Bronchial epithelial cell (primary cell): ENCODE measurements around the gene LMF2. TPM values are rescaled to one million over a fixed set of nuclear protein-coding genes. Genes with fewer than 3 reads are reported as not detected.

ENCODE experiments used
- DNase-seq: peaks from one replicate; pipeline ENCODE4 v3.0.0-alpha.2; 2010; ENCODE audit warnings: low read depth
- FAIRE-seq: peaks from 2 replicates; lab custom pipeline; 2011; peaks lifted over from hg19 to GRCh38; lab: Jason Lieb, UNC
- H3K27me3 ChIP-seq: 2 replicates; pipeline ENCODE4 v1.5.1; 2011; ENCODE audit warnings: low read length; ENCODE audit not compliant: control insufficient read depth, insufficient read depth
- H3K36me3 ChIP-seq: 2 replicates; pipeline ENCODE4 v1.5.1; 2011; ENCODE audit warnings: low read length; ENCODE audit not compliant: control insufficient read depth, insufficient read depth
- H3K4me3 ChIP-seq: 2 replicates; pipeline ENCODE4 v1.5.1; 2011; ENCODE audit warnings: mild to moderate bottlenecking, low read depth, low read length, control low read depth
- CTCF ChIP-seq: IDR thresholded peaks from 2 replicates; pipeline ENCODE4 v1.5.1; 2011; ENCODE audit warnings: mild to moderate bottlenecking, moderate library complexity, low read length, control low read depth, inconsistent platforms; ENCODE audit not compliant: insufficient read depth, severe bottlenecking
- total RNA-seq: library from RNA; depleted of rRNA; stranded (reverse); fragments of >200 nt; gene quantifications from 2 replicates; pipeline ENCODE4 v1.2.1, GENCODE V29; 2014

Gene LMF2
- 10.3 and 12.7 TPM in 2 replicates for total RNA-seq

- TF ChIP-seq CTCF, result no peak
- DNase-seq (peak; percentile 42), FAIRE-seq (no peak)
- peak within 1 kb of the TSS; percentile 97 for H3K4me3 ChIP-seq
- no peaks in the 10 kb centered on the region for H3K27me3 ChIP-seq
- H3K36me3 ChIP-seq, result peaks cover 15% of the 10 kb centered on the region
Measured at GRCh38 chr22:50507421-50507990, at the start of gene LMF2. TSS of gene LMF2 (minus strand) at chr22:50507702. CDS start at chr22:50507675, 27 bp downstream.

GRCh38 chr22:50556703-50557102, 49.2 kb upstream of the LMF2 start:
- Histone ChIP-seq H3K36me3 (no peaks in the 10 kb centered on the region), H3K27me3 (no peaks in the 10 kb centered on the region), H3K4me3 (no peak overlapping the region)
- FAIRE-seq (no peak), DNase-seq (no peak)
- TF ChIP-seq CTCF, result no peak

- no peak for FAIRE-seq
- no peak for TF ChIP-seq CTCF
- Histone ChIP-seq H3K4me3 (no peak overlapping the region), H3K36me3 (no peaks in the 10 kb centered on the region), H3K27me3 (no peaks in the 10 kb centered on the region)
- DNase-seq, result no peak
Measured at GRCh38 chr22:50553310-50553709, 45.8 kb upstream of the LMF2 start.

GRCh38 chr22:50551160-50551752, 43.8 kb upstream of the LMF2 start:
- no peak overlapping the region for H3K4me3 ChIP-seq
- DNase-seq (no peak), FAIRE-seq (no peak)
- no peak for TF ChIP-seq CTCF
- no peaks in the 10 kb centered on the region for H3K36me3 ChIP-seq
- H3K27me3 ChIP-seq, result peaks cover 3% of the 10 kb centered on the region

GRCh38 chr22:50550395-50550794, 42.9 kb upstream of the LMF2 start:
- no peak overlapping the region for H3K4me3 ChIP-seq
- peaks cover 3% of the 10 kb centered on the region for H3K27me3 ChIP-seq
- no peaks in the 10 kb centered on the region for H3K36me3 ChIP-seq
- FAIRE-seq (no peak), DNase-seq (no peak)
- no peak for TF ChIP-seq CTCF
